AG08396 (cell line): ENCODE data around the gene FBXL4.
A peak's percentile ranks its signal among the peaks of the same experiment; 100 is the strongest.

Source experiments
- DNase-seq: peaks from one replicate; pipeline ENCODE4 v3.0.0; 2012; ENCODE audit warnings: low spot score, mixed read lengths

Gene FBXL4

GRCh38 chr6:98838975-98839374 is 108.8 kb downstream of the FBXL4 start:
- DNase-seq, result no peak

- no peak for DNase-seq
Observed at GRCh38 chr6:98838032-98838431, 109.7 kb downstream of the FBXL4 start.

- no peak for DNase-seq
Observed at GRCh38 chr6:98836962-98837944, 110.5 kb downstream of the FBXL4 start.

GRCh38 chr6:98836025-98836961 is 111.5 kb downstream of the FBXL4 start:
- no peak for DNase-seq

- DNase-seq, result no peak
Observed at GRCh38 chr6:98835149-98836024, 112.4 kb downstream of the FBXL4 start.

GRCh38 chr6:98834060-98835031 is 113.4 kb downstream of the FBXL4 start, which contains the start of gene POU3F2:
Gene POU3F2 (plus strand): TSS chr6:98834574. CDS start chr6:98834874, 300 bp downstream.
- DNase-seq, result peak; percentile 84

- no peak for DNase-seq
Observed at GRCh38 chr6:98833307-98834059, 114.3 kb downstream of the FBXL4 start.

GRCh38 chr6:98833057-98833306 is 114.8 kb downstream of the FBXL4 start:
- no peak for DNase-seq

- peak; percentile 91 for DNase-seq
Observed at GRCh38 chr6:98832284-98833056, 115.3 kb downstream of the FBXL4 start.

- DNase-seq, result no peak
Observed at GRCh38 chr6:98831959-98832283, 115.8 kb downstream of the FBXL4 start.

GRCh38 chr6:98831057-98831958 is 116.4 kb downstream of the FBXL4 start:
- no peak for DNase-seq

- DNase-seq, result no peak
Observed at GRCh38 chr6:98830146-98830545, 117.6 kb downstream of the FBXL4 start.

- DNase-seq, result no peak
Observed at GRCh38 chr6:98828941-98829411, 118.8 kb downstream of the FBXL4 start.

GRCh38 chr6:98828211-98828788 is 119.4 kb downstream of the FBXL4 start:
- DNase-seq, result no peak

- DNase-seq, result no peak
Observed at GRCh38 chr6:98827295-98828159, 120.2 kb downstream of the FBXL4 start.

GRCh38 chr6:98825600-98826230 is 122.0 kb downstream of the FBXL4 start:
- DNase-seq, result no peak
